ENCODE data around the gene NDST4.
"Not testable (repeated sequence)": the region's sequence is repeated elsewhere in the genome, so short reads cannot be mapped to it uniquely, and the experiment has no call there.

Gene NDST4

GRCh38 chr4:115053313-115053712 lies 60.1 kb downstream of the NDST4 start:
- no peak for DNase-seq

GRCh38 chr4:115042496-115042895 lies 70.9 kb downstream of the NDST4 start:
- no peak for DNase-seq

GRCh38 chr4:115030281-115030680 lies 83.1 kb downstream of the NDST4 start:
- no peak for DNase-seq

- no peak for DNase-seq
Observed at GRCh38 chr4:115028682-115029410, 84.6 kb downstream of the NDST4 start.

GRCh38 chr4:114999880-115000279 lies 113.5 kb downstream of the NDST4 start:
- no peak for DNase-seq

GRCh38 chr4:114998316-114998715 lies 115.1 kb downstream of the NDST4 start:
- DNase-seq = no peak

- no peak for DNase-seq
Observed at GRCh38 chr4:114997576-114998247, 115.7 kb downstream of the NDST4 start.

- no peak for DNase-seq
Observed at GRCh38 chr4:114986133-114986532, 127.3 kb downstream of the NDST4 start.

GRCh38 chr4:114980932-114981708 lies 132.3 kb downstream of the NDST4 start:
- DNase-seq = no peak

- DNase-seq = not testable (repeated sequence)
Observed at GRCh38 chr4:114980399-114980798, 133.0 kb downstream of the NDST4 start.

- no peak for DNase-seq
Observed at GRCh38 chr4:114976901-114977300, 136.5 kb downstream of the NDST4 start.

- DNase-seq = no peak
Observed at GRCh38 chr4:114964026-114964425, 149.4 kb downstream of the NDST4 start.

- DNase-seq = no peak
Observed at GRCh38 chr4:114945616-114946015, 167.8 kb downstream of the NDST4 start.

GRCh38 chr4:114941503-114941902 lies 171.9 kb downstream of the NDST4 start:
- no peak for DNase-seq

- DNase-seq = no peak
Observed at GRCh38 chr4:114927881-114928280, 185.5 kb downstream of the NDST4 start.

GRCh38 chr4:114926583-114926982 lies 186.8 kb downstream of the NDST4 start:
- no peak for DNase-seq

GRCh38 chr4:114924311-114924710 lies 189.1 kb downstream of the NDST4 start:
- DNase-seq = no peak

GRCh38 chr4:114922592-114922933 lies 190.9 kb downstream of the NDST4 start:
- DNase-seq = no peak

GRCh38 chr4:114921790-114922591 lies 191.4 kb downstream of the NDST4 start:
- no peak for DNase-seq

- DNase-seq = no peak
Observed at GRCh38 chr4:114921191-114921590, 192.2 kb downstream of the NDST4 start.

GRCh38 chr4:114911111-114911510 lies 202.3 kb downstream of the NDST4 start:
- DNase-seq = no peak

- no peak for DNase-seq
Observed at GRCh38 chr4:114907568-114907967, 205.9 kb downstream of the NDST4 start.

GRCh38 chr4:114905017-114905416 lies 208.4 kb downstream of the NDST4 start:
- DNase-seq = no peak

Measured in CD4-positive, alpha-beta T cell treated with Interferon gamma for 1 hour (primary cell).